HG02588 (cell line): ENCODE data around the gene CD2BP2.
"Not testable (repeated sequence)": the region's sequence is repeated elsewhere in the genome, so short reads cannot be mapped to it uniquely, and the experiment has no call there.

Experiments
- ATAC-seq: cut with Tn5 transposase; IDR thresholded peaks from one replicate; pipeline ENCODE4 v1.9.1; 2021; ENCODE audit warnings: mild to moderate bottlenecking, moderate library complexity; ENCODE audit not compliant: unreplicated experiment

CD2BP2 gene

DNA sequence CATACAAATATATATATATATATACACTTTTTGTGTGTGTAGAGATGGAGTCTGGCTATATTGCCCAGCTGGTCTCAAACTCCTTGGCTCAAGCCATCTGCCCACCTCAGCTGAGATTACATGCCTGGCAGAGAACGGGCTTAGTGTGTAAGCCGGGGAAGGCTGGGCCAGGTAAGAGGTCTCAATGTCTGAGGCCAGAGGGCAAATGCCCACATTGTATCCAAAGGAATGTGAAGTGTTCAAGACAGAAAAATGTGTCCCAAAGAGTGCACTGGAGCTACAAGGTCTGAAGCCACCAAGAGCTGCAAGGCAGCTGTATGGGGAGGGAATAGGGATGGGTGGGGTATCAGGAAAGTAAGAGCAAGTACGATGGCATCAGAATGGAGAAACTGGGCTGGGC lies 8.8 kb downstream of the CD2BP2 start:
- no peak for ATAC-seq

DNA sequence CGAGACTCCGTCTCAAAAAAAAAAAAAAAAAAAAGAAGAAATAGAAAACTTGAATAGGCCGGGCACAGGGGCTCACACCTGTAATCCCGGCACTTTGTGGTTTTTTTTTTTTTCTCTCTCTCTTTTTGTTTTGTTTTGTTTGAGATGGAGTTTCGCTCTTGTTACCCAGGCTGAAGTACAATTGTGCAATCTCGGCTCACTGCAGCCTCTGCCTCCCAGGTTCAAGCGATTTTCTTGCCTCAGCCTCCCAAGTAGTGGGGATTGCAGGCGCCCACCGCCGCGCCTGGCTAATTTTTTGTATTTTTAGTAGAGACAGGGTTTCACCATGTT lies 11.7 kb downstream of the CD2BP2 start:
- ATAC-seq: not testable (repeated sequence)

DNA sequence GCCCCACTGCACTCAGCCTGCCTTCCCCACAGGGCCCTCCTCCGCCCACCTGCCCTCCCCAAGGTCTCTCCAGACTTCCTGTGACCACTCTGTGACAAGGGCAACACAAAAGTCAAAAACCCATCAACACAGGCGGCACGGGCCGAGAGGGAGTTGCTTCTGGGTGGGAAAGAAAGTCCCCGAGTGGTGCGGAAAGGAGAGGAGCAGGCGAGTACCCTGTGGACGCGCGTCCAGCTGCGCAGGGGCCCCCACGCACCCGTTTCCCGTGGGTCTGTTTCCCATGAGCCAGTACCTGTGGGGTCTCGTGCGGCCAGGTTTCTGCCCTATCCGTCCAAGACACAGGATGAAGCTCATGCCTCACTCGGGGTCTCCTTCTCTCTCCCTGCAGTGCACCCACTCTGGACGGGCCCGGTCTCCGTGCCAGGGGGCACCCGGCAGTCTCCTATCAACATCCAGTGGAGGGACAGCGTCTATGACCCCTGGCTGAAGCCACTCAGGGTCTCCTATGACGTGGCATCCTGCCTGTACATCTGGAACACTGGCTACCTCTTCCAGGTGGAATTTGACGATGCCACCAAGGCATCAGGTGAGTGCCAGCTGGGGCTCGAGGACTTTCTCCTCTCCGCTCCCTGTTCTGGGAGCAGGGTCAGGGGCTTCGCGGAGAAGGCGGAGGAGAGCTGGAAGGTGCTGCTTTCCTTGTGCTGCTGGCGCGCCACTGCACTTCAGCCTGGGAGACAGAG lies 12.2 kb downstream of the CD2BP2 start:
- no peak for ATAC-seq

- not testable (repeated sequence) for ATAC-seq
These were observed 13.1 kb downstream of the CD2BP2 start for GRCh38 chr16:30341971-30342370.

DNA sequence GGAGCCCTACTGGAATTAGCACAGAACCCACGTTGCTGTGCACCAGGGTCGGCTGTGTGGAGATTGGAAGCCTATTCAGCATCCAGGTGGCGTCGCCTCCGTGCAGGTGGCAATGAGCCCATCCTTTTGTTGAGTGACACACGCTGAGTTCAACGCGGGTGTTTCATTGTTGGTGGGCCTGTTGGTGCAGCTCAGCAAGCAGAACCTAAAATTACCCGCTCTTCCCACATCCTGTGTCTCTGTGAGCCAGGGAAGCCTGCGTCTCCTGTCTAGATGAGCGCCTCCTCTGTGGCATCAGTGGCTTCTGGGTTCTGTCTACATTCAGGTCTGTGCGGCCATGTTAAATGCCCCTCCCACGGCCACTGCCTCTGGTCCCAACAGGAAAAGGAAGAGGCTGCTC lies 14.5 kb downstream of the CD2BP2 start:
- ATAC-seq: no peak

- ATAC-seq: not testable (repeated sequence)
These were observed 16.4 kb downstream of the CD2BP2 start for GRCh38 chr16:30338715-30339114.

GRCh38 chr16:30337964-30338357 lies 17.1 kb downstream of the CD2BP2 start:
- ATAC-seq: not testable (repeated sequence)

DNA sequence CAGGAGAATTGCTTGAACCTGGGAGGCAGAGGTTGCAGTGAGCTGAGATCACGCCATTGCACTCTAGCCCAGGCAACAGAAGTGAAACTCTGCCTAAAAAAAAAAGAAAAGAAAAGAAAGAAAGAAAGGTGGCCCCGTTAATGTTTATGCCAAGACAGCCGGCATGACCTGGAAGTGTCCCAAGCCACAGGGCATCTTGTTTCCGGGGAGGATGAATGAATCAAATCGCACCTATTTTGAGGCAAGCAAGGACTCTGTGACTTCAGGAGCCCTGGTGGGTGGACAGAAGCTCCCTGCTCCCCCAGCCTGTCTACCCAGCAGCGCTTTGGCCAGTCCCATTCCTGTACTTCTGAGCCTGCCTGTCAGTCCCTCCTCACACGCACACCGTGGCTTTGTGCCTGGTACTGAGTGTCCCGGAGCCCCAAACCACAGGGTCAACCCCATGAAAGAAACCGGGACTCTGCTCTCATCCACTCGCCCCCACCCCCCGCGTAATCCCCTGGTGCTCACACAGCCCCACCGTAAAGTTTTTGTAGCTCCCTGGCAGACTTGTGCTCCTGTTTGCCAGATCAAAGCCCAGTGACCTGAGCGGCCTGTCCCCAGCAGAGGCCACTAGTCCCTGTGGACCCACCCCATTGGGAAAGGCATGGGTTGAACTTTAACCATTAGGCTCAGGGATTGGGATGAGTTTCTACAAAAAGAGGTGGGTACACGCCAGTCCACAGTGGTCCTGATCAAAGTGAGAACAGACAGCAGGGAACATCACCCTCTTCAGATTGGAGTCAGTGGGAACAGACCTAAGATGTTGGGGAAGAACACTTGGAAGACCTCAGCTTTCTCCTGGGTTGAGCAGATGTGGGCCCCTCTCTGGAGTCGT lies 19.3 kb downstream of the CD2BP2 start:
- peak; percentile 10 for ATAC-seq

- peak; percentile 70 for ATAC-seq
These were observed 20.0 kb downstream of the CD2BP2 start for GRCh38 chr16:30335028-30335597.

DNA sequence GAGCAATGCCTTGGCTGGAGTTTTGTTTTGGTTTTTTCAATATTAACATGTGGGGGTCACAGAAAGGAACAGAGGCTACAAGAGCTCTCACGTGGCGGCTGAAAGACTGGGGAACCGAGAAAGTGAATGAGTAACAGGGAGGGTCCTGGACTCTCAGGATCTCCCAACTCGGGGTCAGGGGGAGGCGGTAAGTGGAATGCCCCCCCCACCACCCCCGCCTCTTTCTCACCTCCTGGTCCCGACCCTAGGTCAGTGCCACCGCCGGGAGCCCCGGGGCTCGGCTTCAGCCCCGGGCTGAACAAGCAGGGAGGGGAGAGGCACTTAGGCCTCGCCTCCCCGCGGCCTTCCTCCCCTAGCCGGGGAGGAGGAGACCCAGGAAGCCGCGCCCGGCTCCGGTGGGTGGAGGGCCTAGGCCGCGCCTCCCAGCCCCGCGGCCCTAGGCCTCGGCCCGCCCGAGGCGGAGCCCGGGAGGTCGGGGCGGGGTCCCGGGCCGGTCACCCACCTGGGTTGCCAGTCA lies 20.6 kb downstream of the CD2BP2 start:
- ATAC-seq: peak; percentile 80

DNA sequence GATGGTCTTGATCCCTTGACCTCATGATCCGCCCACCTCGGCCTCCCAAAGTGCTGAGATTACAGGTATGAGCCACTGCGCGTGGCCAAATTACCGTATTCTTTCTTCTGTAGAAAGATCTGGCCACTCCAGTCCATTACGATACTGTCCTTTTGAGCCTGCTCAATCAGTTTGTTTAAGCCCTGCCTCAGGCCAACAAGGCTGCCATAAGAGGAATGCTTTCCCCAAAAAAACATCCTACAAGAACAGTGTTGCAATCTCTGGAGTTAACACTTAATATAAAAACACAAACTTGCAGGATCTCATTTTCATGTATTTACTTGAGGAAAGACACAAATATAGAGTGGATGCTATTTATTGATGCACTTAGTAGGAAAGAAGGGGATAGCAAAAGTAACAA lies 30.9 kb downstream of the CD2BP2 start:
- ATAC-seq: not testable (repeated sequence)

GRCh38 chr16:30318647-30319046 lies 36.5 kb downstream of the CD2BP2 start:
- not testable (repeated sequence) for ATAC-seq

DNA sequence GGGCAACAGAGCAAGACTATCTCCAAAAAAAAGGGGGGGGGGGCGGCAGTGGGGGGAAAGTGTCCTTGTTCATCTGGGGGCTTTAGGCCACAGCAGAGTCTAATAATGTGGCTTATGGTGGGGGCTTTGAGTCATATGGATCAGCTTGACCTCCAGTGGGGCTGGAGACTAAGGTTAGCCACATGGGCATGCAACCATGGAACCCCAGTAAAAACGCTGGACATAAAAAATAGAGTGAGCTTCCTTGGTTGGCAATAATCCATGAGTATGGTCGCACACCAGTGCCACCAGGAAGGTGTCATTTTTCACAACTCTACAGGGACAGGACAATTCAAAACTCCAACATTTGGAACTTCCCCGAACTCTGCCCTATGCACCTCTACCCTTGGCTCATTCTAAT lies 44.2 kb downstream of the CD2BP2 start:
- not testable (repeated sequence) for ATAC-seq

DNA sequence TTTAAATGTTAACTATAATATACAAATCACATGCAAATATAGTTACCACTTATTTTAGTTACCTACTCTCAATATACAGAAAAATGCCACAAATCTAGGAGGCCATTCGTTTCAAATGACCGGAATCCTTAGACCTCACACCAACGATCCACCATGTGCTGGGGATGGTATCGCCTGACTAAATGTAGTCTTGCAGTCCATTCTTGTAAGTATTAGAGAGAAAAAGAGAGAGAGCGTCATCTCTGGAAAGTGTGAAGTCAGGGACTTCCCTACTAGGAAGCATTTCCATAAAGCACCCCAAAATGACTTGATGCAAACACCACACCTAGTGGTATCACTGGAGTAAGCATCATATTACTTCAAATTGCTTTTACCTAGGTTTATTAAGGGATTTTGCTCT lies 45.9 kb downstream of the CD2BP2 start:
- not testable (repeated sequence) for ATAC-seq
